ENCODE results near the gene TMC5. TPM values are rescaled to one million over a fixed set of nuclear protein-coding genes. Genes with fewer than 3 reads are reported as not detected.

Gene TMC5
- total and polyA plus RNA-seq, 2 of the 13 experiments (the other 11 are each of a cell fraction or from before 2014, with no cell fraction given), result 0.09 to 0.41 TPM

- TF ChIP-seq, protein P1, sequence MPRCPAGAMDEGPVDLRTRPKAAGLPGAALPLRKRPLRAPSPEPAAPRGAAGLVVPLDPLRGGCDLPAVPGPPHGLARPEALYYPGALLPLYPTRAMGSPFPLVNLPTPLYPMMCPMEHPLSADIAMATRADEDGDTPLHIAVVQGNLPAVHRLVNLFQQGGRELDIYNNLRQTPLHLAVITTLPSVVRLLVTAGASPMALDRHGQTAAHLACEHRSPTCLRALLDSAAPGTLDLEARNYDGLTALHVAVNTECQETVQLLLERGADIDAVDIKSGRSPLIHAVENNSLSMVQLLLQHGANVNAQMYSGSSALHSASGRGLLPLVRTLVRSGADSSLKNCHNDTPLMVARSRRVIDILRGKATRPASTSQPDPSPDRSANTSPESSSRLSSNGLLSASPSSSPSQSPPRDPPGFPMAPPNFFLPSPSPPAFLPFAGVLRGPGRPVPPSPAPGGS (CRISPR knock-in tag; IDR thresholded peaks at IDR 0.05), result no peak; the same call in 1 of the 2 replicates
- TF ChIP-seq MTA1 (CRISPR knock-in tag; IDR thresholded peaks at IDR 0.05; ENCODE audit: borderline replicate concordance), result no peak
- TF ChIP-seq ZNF280B (CRISPR knock-in tag; IDR thresholded peaks at IDR 0.05; ENCODE audit: borderline replicate concordance), result no peak
- TF ChIP-seq ZBTB8A (CRISPR knock-in tag; IDR thresholded peaks at IDR 0.05; ENCODE audit: borderline replicate concordance, low read depth), result no peak
- TF ChIP-seq MIER3 (CRISPR knock-in tag; IDR thresholded peaks at IDR 0.05; ENCODE audit: borderline replicate concordance), result peak; percentile 89; the same call in 1 of the 2 replicates
- TF ChIP-seq SP2 (CRISPR knock-in tag; IDR thresholded peaks at IDR 0.05), result no peak
- no peak for TF ChIP-seq ZBTB7A (CRISPR knock-in tag; IDR thresholded peaks at IDR 0.05)
- no peak for TF ChIP-seq MXD1 (CRISPR knock-in tag; IDR thresholded peaks at IDR 0.05)
- TF ChIP-seq, protein P2, sequence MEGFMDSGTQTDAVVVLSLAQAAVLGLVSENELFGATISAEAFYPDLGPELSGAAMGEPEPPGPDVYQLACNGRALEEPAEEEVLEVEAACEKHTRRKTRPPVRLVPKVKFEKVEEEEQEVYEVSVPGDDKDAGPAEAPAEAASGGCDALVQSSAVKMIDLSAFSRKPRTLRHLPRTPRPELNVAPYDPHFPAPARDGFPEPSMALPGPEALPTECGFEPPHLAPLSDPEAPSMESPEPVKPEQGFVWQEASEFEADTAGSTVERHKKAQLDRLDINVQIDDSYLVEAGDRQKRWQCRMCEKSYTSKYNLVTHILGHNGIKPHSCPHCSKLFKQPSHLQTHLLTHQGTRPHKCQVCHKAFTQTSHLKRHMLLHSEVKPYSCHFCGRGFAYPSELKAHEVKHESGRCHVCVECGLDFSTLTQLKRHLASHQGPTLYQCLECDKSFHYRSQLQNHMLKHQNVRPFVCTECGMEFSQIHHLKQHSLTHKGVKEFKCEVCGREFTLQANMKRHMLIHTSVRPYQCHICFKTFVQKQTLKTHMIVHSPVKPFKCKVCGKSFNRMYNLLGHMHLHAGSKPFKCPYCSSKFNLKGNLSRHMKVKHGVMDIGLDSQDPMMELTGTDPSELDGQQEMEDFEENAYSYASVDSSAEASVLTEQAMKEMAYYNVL (CRISPR knock-in tag; IDR thresholded peaks at IDR 0.05; ENCODE audit: borderline replicate concordance), result peak; percentile 65; the same call in 1 of the 2 replicates
- TF ChIP-seq TMF1 (CRISPR knock-in tag; IDR thresholded peaks at IDR 0.05; ENCODE audit: low read depth), result no peak
- TF ChIP-seq YEATS2 (CRISPR knock-in tag; IDR thresholded peaks at IDR 0.05; ENCODE audit: borderline replicate concordance), result peak; percentile 70; the same call in 1 of the 2 replicates
- TF ChIP-seq ZNF142 (CRISPR knock-in tag; IDR thresholded peaks at IDR 0.05), result no peak
- no peak for TF ChIP-seq BRD4 (CRISPR knock-in tag; IDR thresholded peaks at IDR 0.05)
- no peak for TF ChIP-seq ZNF709 (CRISPR knock-in tag; IDR thresholded peaks at IDR 0.05)
- no peak for TF ChIP-seq ZNF432 (CRISPR knock-in tag; IDR thresholded peaks at IDR 0.05; ENCODE audit: borderline replicate concordance)
- peak; percentile 97 for TF ChIP-seq PITX1 (CRISPR knock-in tag; IDR thresholded peaks at IDR 0.05)
- no peak for TF ChIP-seq KMT2A (CRISPR knock-in tag; IDR thresholded peaks at IDR 0.05)
- no peak for TF ChIP-seq MLLT10 (CRISPR knock-in tag; IDR thresholded peaks at IDR 0.05)
Measured at GRCh38 chr16:19542138-19542821, 124.6 kb downstream of the TMC5 start (continued).
